RWPE1 (cell line): Measurements from ENCODE around the gene DCK.
"Not testable (repeated sequence)": the region's sequence is repeated elsewhere in the genome, so short reads cannot be mapped to it uniquely, and the experiment has no call there.

ENCODE experiments used
- CTCF ChIA-PET: fragments of 350-600 bp; sonication (Branson Sonifier 250); formaldehyde crosslinking; extraction: SDS; loops from one replicate; lab custom pipeline; 2021; lab: Yijun Ruan, JAX
- POLR2A ChIA-PET: fragments of 400-600 bp; formaldehyde crosslinking; extraction: SDS; loops from one replicate; lab custom pipeline; 2020; ENCODE audit warnings: antibody characterized with exemption; ENCODE audit not compliant: low non-redundant PET; lab: Yijun Ruan, JAX
- DNase-seq: peaks from one replicate; pipeline ENCODE4 v3.0.0; 2012; ENCODE audit warnings: low spot score
- H3K27ac ChIP-seq: fragments of 450-650 bp; 2 replicates; pipeline ENCODE4 v1.5.1; 2017
- CTCF ChIP-seq: fragments of 450-650 bp; conservative IDR thresholded peaks from 2 replicates; pipeline ENCODE4 v1.5.1; 2017; ENCODE audit warnings: low read depth, mild to moderate bottlenecking

DCK gene

GRCh38 chr4:71008196-71008595, 14.7 kb downstream of the DCK start:
- DNase-seq: no peak
- TF ChIP-seq CTCF: no peak
- CTCF ChIA-PET: interaction anchor here (1.6 kb wide), 1 partner anchor 321 kb away, joined by 5 read pairs; no protein-coding TSS in a partner anchor
- POLR2A ChIA-PET: no interaction called here
- H3K27ac ChIP-seq: no peak overlapping the region

- no peak for TF ChIP-seq CTCF
- DNase-seq: no peak
- ChIA-PET CTCF (interaction anchor here (1.6 kb wide), 1 partner anchor 322 kb away, joined by 5 read pairs; no protein-coding TSS in a partner anchor), POLR2A (no interaction called here)
- H3K27ac ChIP-seq: no peak overlapping the region
Observed at GRCh38 chr4:71009086-71009485, 15.6 kb downstream of the DCK start.

- ChIA-PET CTCF (interaction anchor here (0.6 to 1.5 kb wide), 15 partner anchors 13 to 1609 kb away, joined by 3 to 7 read pairs (median 4); partner anchors contain the start of genes DCK, MOB1B and UTP3), POLR2A (interaction anchor here (0.5 kb wide), 1 partner anchor 125 kb away, joined by 3 read pairs; no protein-coding TSS in a partner anchor)
- peak; percentile 66 for TF ChIP-seq CTCF
- peak; percentile 36 for DNase-seq
- H3K27ac ChIP-seq: no peak overlapping the region
Observed at GRCh38 chr4:71009890-71010588, 16.6 kb downstream of the DCK start.

GRCh38 chr4:71011451-71011850, 18.0 kb downstream of the DCK start:
- ChIA-PET POLR2A (no interaction called here), CTCF (interaction anchor here (0.6 kb wide), 1 partner anchor 305 kb away, joined by 3 read pairs; no protein-coding TSS in a partner anchor)
- no peak overlapping the region for H3K27ac ChIP-seq
- no peak for DNase-seq
- no peak for TF ChIP-seq CTCF

- DNase-seq, H3K27ac ChIP-seq, POLR2A ChIA-PET, CTCF ChIA-PET: not testable (repeated sequence)
Observed at GRCh38 chr4:71017391-71017790, 23.9 kb downstream of the DCK start.

GRCh38 chr4:71020611-71021010, 27.2 kb downstream of the DCK start:
- H3K27ac ChIP-seq: no peak overlapping the region
- CTCF ChIA-PET: interaction anchor here (0.6 to 0.7 kb wide), 2 partner anchors 184 to 210 kb away, joined by 3 to 4 read pairs; no protein-coding TSS in a partner anchor
- TF ChIP-seq CTCF: no peak
- DNase-seq: no peak
- POLR2A ChIA-PET: no interaction called here

GRCh38 chr4:71025654-71026053, 32.2 kb downstream of the DCK start:
- no peak for DNase-seq
- TF ChIP-seq CTCF: no peak
- POLR2A ChIA-PET: no interaction called here
- CTCF ChIA-PET: interaction anchor here (1.5 kb wide), 1 partner anchor 16 kb away, joined by 6 read pairs; no protein-coding TSS in a partner anchor
- no peak overlapping the region for H3K27ac ChIP-seq
